Fibroblast of the aortic adventitia (primary cell): ENCODE data around the gene MAD1L1. TPM values are rescaled to one million over a fixed set of nuclear protein-coding genes. Genes with fewer than 3 reads are reported as not detected.

Source experiments
- DNase-seq: peaks from one replicate; pipeline ENCODE4 v3.0.0-alpha.2; 2010; ENCODE audit warnings: low read depth
- H3K4me3 ChIP-seq: 2 replicates; pipeline ENCODE4 v1.5.1; 2011; ENCODE audit warnings: low read depth, mild to moderate bottlenecking, control low read depth, low read length, moderate library complexity
- total RNA-seq: library from RNA; depleted of rRNA; stranded (reverse); fragments of >200 nt; gene quantifications from 2 replicates; pipeline ENCODE4 v1.2.3, GENCODE V29; 2012; ENCODE audit warnings: low replicate concordance
- TF ChIP-seq, protein P1 (sequence below): IDR thresholded peaks from 2 replicates; pipeline ENCODE4 v1.5.1; 2011; ENCODE audit warnings: mild to moderate bottlenecking, low read length, control low read depth, inconsistent platforms; ENCODE audit not compliant: insufficient read depth

Gene MAD1L1
- total RNA-seq, 1 donor, result 22.9 TPM

DNA sequence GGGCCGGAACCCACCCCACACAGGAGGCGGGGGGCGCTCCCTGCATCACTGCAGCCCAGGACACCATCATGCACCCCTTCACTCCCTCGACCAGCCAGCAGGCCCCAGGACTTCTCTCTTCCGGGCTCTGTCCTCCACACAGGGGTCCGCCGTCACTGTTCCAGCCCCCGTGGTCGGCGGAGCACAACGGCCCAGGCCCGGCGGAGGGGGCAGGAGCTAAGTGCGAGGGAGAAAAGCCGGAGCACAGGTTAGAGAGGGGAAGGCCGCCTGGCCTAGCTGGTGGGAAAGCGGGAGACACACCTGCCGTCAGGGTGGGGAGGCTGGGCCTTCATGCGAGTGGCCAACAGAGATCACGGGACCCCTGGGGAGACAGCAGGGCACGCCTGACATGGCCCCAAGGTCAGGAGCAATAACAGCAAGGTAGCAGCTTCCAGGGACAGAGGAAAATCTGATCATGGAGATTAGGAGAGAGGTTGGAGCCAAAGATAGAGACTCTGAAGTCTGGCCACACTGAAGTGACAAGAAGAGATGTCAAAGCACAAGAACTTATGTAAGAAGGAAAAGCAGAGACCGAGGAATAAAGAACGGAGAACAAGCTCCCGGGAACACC is 151.1 kb downstream of the MAD1L1 start:
- no peak for DNase-seq
- H3K4me3 ChIP-seq, result no peak overlapping the region
- TF ChIP-seq, protein P1, sequence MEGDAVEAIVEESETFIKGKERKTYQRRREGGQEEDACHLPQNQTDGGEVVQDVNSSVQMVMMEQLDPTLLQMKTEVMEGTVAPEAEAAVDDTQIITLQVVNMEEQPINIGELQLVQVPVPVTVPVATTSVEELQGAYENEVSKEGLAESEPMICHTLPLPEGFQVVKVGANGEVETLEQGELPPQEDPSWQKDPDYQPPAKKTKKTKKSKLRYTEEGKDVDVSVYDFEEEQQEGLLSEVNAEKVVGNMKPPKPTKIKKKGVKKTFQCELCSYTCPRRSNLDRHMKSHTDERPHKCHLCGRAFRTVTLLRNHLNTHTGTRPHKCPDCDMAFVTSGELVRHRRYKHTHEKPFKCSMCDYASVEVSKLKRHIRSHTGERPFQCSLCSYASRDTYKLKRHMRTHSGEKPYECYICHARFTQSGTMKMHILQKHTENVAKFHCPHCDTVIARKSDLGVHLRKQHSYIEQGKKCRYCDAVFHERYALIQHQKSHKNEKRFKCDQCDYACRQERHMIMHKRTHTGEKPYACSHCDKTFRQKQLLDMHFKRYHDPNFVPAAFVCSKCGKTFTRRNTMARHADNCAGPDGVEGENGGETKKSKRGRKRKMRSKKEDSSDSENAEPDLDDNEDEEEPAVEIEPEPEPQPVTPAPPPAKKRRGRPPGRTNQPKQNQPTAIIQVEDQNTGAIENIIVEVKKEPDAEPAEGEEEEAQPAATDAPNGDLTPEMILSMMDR, result no peak

DNA sequence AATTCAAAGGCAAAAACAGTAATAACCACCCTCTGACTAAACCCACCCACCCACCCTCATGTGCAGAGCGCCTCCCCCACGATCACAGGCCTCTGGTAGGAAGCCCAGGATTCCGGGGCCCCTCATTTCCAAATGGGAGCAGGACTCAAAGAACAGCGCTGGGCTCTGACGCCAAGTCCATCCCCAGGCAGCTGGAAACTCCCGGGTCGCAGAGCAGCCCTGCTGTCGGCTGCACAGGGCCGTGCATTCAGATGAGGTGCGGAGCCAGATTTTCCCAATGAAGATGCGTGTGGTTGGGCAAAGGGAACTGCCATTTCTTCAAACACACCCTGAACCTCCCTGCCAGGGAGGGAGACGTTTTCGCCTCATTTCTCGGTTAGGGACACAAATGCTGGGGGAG is 152.3 kb downstream of the MAD1L1 start:
- DNase-seq, result no peak
- TF ChIP-seq, protein P1, result no peak
- H3K4me3 ChIP-seq, result no peak overlapping the region

DNA sequence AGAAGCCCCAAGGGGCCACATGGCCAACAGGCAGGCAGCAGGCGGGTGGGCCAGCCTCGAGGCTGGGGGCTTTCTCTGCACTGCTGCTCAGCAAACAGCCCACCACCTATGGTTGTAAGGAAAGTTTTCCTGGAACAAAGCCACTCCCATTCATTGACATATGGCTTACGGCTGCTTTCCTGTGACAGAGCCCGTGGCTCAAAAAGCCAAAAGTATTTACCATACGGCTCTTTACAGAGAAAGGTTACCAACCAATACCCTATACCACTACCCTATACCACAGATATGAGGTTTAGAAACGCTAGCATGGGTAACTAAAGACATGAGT is 152.7 kb downstream of the MAD1L1 start:
- no peak overlapping the region for H3K4me3 ChIP-seq
- TF ChIP-seq, protein P1, result no peak

DNA sequence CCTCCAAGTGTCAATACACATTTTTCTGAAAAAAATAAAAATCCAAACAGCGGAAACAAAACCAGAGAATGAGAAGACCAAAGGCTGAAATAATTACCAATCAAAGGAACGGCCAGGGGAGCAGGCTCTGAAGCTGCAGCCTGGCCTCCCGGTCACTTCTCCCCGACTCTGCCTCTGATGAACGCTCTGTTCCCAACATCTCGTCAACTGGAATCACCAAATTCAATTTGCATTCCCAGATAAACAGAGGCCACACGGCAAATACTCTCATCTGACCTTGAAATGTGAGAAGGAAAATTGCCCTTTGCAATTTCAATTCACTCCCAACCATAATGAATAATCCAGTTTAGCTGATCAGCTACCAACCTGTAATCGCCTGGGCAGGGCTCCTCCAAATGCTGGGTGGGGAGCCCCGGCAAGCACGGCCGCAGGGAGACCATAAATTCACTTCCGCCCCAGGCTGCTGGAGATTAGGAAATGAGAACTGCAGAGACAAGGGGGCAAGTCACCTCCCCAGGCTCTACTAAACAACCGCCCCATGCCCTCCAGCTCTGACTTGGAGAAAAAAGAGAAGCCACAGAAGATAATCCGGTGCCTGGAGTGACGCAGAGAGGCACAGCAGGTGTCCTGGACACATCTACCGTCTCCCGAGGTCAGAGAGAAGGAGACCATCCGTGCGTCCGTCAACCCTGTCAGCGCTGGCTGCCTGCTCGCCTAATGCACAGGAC is 153.2 kb downstream of the MAD1L1 start:
- TF ChIP-seq, protein P1, result no peak
- no peak overlapping the region for H3K4me3 ChIP-seq
- DNase-seq, result no peak

More for the DNA sequence above, 152.7 kb downstream of the MAD1L1 start:
- no peak for DNase-seq

DNA sequence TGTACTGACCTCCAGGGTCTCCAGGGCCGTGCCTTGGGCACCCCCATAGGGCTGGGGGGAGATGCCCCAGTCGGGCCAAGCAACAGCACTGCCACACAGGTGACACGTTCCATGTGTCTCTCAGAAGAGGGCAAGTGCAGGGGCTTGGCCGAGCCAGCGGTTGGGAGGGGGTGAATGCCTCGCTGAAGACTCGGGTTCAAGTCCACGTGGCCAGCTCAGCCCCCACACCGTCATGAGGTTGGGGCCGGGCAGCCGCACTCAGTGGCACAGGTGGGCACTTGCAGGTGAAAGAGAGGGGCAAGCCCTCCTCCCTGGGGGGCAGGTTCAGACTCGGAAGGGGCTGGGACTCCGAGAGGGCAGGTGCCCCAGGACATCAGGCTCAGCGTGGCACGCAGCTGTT is 153.8 kb downstream of the MAD1L1 start:
- no peak overlapping the region for H3K4me3 ChIP-seq
- DNase-seq, result no peak
- TF ChIP-seq, protein P1, result no peak

DNA sequence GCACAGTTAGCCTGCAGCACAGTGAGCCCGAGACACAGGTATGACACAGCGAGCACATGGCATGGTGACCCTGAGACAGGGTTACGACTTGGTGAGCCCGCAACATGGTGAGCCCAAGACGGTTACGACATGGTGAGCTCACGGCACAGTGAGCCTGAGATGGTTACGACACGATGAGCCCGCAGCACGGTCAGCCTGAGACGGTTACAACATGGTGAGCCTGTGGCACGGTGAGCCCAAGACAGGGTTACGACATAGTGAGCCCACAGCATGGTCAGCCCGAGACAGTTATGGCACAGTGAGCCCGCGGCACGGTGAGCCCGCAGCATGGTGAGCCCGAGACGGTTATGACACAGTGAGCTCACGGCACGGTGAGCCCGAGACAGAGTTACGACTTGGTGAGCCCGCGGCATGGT is 156.1 kb downstream of the MAD1L1 start:
- no peak overlapping the region for H3K4me3 ChIP-seq
- TF ChIP-seq, protein P1, result no peak
- no peak for DNase-seq
